Osteocyte (in vitro differentiated cells): ENCODE measurements around the gene SORCS3. TPM values are rescaled to one million over a fixed set of nuclear protein-coding genes. Genes with fewer than 3 reads are reported as not detected.

Experiments
- DNase-seq: peaks from one replicate; pipeline ENCODE4 v3.0.0; 2021; ENCODE audit warnings: mixed read lengths; ENCODE audit not compliant: unreplicated experiment; ENCODE audit errors: extremely low spot score
- H3K27ac Mint-ChIP-seq: one replicate; pipeline ENCODE4 v1.8.0; 2021; ENCODE audit warnings: mild to moderate bottlenecking, mixed read lengths; ENCODE audit not compliant: unreplicated experiment
- H3K27me3 Mint-ChIP-seq: one replicate; pipeline ENCODE4 v1.8.0; 2021; ENCODE audit warnings: mixed read lengths; ENCODE audit not compliant: unreplicated experiment
- H3K36me3 Mint-ChIP-seq: one replicate; pipeline ENCODE4 v1.8.0; 2021; ENCODE audit warnings: mixed read lengths; ENCODE audit not compliant: unreplicated experiment
- H3K4me1 Mint-ChIP-seq: one replicate; pipeline ENCODE4 v1.8.0; 2021; ENCODE audit warnings: mixed read lengths; ENCODE audit not compliant: unreplicated experiment
- H3K4me3 Mint-ChIP-seq: one replicate; pipeline ENCODE4 v1.8.0; 2021; ENCODE audit warnings: mild to moderate bottlenecking, moderate library complexity, mixed read lengths; ENCODE audit not compliant: unreplicated experiment
- H3K9me3 Mint-ChIP-seq: one replicate; pipeline ENCODE4 v1.8.0; 2021; ENCODE audit warnings: mixed read lengths; ENCODE audit not compliant: unreplicated experiment
- total RNA-seq: library from RNA; stranded (reverse); gene quantifications from 2 replicates; pipeline ENCODE4 v1.2.1, GENCODE V29; 2021
- TF ChIP-seq, protein P1 (sequence below): fragments of 200-600 bp; sonication (generic); IDR thresholded peaks from 2 replicates; pipeline ENCODE4 v1.5.0; 2021; ENCODE audit warnings: antibody characterized with exemption, mild to moderate bottlenecking, moderate library complexity

Gene SORCS3
- total RNA-seq, 1 donor from 2014 or later = not detected

DNA sequence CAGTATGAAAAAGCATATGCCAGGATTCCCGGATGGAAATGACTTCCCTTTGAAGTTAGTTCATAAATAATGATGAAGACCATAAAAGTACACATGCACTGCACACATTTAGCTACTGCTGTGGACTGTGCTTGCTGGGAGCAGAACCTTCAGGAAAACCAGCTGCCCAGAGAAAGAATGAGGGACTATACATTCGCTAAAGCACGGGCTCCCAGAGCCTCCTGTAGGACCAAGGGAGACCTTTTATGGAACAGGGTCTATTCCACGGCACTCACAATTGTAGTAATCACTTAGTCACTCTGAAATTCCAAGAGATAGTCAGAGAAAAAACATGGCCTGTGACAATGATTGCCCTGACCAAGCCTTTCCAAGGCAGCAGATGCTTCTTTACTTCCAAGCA is 24.1 kb downstream of the SORCS3 start:
- H3K4me3 Mint-ChIP-seq = no peak overlapping the region
- no peaks in the 10 kb centered on the region for H3K27me3 Mint-ChIP-seq
- H3K36me3 Mint-ChIP-seq = no peaks in the 10 kb centered on the region
- H3K9me3 Mint-ChIP-seq = peaks cover 10% of the 10 kb centered on the region
- no peaks in the 10 kb centered on the region for H3K4me1 Mint-ChIP-seq
- DNase-seq = no peak
- H3K27ac Mint-ChIP-seq = no peak overlapping the region
- TF ChIP-seq, protein P1, sequence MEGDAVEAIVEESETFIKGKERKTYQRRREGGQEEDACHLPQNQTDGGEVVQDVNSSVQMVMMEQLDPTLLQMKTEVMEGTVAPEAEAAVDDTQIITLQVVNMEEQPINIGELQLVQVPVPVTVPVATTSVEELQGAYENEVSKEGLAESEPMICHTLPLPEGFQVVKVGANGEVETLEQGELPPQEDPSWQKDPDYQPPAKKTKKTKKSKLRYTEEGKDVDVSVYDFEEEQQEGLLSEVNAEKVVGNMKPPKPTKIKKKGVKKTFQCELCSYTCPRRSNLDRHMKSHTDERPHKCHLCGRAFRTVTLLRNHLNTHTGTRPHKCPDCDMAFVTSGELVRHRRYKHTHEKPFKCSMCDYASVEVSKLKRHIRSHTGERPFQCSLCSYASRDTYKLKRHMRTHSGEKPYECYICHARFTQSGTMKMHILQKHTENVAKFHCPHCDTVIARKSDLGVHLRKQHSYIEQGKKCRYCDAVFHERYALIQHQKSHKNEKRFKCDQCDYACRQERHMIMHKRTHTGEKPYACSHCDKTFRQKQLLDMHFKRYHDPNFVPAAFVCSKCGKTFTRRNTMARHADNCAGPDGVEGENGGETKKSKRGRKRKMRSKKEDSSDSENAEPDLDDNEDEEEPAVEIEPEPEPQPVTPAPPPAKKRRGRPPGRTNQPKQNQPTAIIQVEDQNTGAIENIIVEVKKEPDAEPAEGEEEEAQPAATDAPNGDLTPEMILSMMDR = no peak

DNA sequence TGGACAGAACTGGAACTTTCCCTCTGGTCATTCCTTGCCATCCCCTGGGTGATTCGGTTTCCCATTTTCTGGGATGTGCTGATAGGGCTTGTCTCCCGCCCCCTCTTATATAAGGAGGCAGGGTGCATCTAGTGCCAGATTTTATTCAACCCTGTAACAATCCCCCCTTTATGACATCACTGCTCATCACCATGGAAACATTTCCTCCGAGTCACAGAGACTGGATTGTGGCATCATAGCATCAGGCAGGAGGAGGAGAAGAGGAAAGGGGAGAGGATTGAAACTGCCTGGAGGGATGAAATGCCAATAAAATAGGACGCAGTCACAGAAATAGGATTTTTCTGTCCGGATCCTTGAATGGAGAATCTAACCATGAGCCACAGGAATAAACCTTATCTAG is 25.0 kb downstream of the SORCS3 start:
- Mint-ChIP-seq H3K36me3 (no peaks in the 10 kb centered on the region), H3K27me3 (no peaks in the 10 kb centered on the region), H3K9me3 (peaks cover 14% of the 10 kb centered on the region), H3K4me3 (no peak overlapping the region), H3K27ac (no peak overlapping the region), H3K4me1 (no peaks in the 10 kb centered on the region)
- TF ChIP-seq, protein P1 = no peak
- DNase-seq = no peak

DNA sequence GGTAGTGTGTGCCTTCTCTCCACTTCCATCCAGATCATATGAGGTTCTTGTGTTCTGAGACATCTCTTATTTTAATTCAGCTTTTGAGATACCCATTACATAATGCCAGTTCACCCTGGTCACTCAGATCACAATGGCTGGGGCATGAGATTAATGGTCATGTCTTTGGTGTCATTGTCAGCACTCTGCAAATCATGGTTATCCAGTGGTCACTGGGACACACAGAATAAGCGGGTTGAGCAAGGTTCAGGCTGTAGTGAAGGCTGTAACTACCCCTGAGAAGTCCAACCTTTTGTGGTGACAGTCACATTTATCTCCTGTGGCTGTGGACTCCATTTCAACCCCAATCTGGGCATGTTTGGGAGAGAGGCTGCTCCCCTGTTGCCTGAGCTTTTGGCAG is 35.8 kb downstream of the SORCS3 start:
- Mint-ChIP-seq H3K9me3 (peaks cover 13% of the 10 kb centered on the region), H3K27me3 (no peaks in the 10 kb centered on the region), H3K4me3 (no peak overlapping the region), H3K27ac (no peak overlapping the region), H3K4me1 (no peaks in the 10 kb centered on the region), H3K36me3 (no peaks in the 10 kb centered on the region)
- TF ChIP-seq, protein P1 = no peak
- no peak for DNase-seq

DNA sequence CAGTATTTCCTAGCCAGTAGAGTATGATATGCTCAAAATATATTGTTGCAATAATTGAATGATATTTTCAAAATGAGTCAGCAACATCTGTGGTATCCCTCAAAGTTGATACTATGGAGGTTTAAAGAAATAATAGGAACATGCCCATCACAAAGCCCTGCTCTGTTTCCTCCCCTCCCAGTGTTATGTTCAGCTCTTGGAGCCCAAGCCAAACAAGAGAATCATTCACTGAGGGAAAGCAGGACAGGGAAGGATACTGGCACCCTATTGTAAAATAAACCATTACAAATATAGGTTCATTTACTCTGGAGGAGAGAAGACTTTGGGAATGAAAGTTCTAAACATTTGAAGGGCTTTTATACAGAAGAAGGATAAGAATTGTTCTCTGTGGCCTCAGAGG is 37.6 kb downstream of the SORCS3 start:
- Mint-ChIP-seq H3K27ac (no peak overlapping the region), H3K4me1 (no peaks in the 10 kb centered on the region), H3K36me3 (no peaks in the 10 kb centered on the region), H3K9me3 (peaks cover 9% of the 10 kb centered on the region), H3K4me3 (no peak overlapping the region), H3K27me3 (no peaks in the 10 kb centered on the region)
- no peak for DNase-seq
- TF ChIP-seq, protein P1 = no peak

DNA sequence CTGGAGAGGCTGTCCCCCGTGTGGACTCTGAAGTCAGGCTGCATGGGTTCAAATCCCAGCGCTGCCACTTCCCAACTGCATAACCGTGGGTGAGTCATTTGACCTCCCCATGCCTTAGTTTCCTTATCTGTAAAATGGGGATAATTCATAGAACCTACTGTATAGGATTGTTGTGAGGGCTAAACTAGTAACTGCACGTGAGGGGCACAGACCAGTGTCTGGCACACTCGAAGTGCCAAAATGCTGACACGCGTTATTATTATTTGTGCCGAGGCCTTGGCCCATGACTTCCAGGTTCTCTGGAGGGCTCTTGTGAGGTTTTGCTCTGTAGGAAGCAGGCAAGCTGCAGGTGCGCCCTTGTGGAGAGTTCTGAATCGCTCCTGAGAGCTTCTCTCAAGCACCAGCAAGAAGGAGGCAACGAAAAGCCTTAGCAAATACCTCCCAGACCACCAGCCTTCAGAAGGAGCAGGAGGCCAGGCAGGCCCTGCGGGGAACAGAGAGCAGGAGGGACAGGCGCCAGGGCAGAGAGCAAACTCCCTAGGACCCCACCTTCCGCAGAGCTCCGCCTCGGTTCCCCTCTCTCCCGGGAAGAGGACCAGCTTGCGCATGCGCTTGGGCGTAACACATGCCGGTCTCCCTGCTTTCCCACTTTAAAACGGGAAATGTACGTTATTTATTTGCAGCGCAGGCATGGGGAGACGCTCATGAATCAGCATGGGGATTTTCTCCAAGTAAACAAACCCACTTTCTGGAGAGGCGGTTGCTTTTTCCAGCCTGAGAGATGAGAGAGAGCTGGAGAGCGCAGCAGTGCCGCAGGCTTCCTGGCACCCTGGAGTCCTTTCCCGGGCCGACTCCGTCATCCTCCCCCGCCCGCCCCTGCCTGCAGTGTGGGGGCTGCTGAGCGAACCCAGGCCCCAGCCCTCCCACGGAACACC is 39.6 kb downstream of the SORCS3 start:
- Mint-ChIP-seq H3K9me3 (no peaks in the 10 kb centered on the region), H3K4me1 (no peaks in the 10 kb centered on the region), H3K27ac (no peak overlapping the region), H3K27me3 (no peaks in the 10 kb centered on the region), H3K4me3 (no peak overlapping the region), H3K36me3 (no peaks in the 10 kb centered on the region)
- DNase-seq = no peak
- TF ChIP-seq, protein P1 = no peak
